GM12878 (cell line): ENCODE measurements around the gene MXRA8. TPM values are rescaled to one million over a fixed set of nuclear protein-coding genes. Genes with fewer than 3 reads are reported as not detected.

Experiments
- ATAC-seq: fragments of 200-7000 bp; cut with Tn5 transposase; 3 replicates; pipeline ENCODE4 v1.9.1; 2020; ENCODE audit warnings: mild to moderate bottlenecking, moderate library complexity
- BruUV-seq: library from RNA; stranded (reverse); fragments of 400-500 nt; replicated peaks from 2 replicates; lab custom pipeline; 2021; lab: Mats Ljungman, UMichigan
- CTCF ChIA-PET: fragments of 300-600 bp; sonication (Branson Sonifier 250); formaldehyde crosslinking; extraction: SDS; loops from one replicate; lab custom pipeline; 2021; ENCODE audit warnings: inconsistent platforms; lab: Yijun Ruan, JAX
- POLR2A ChIA-PET: fragments of 350-600 bp; formaldehyde crosslinking; extraction: SDS; loops from one replicate; lab custom pipeline; 2021; ENCODE audit warnings: inconsistent platforms; lab: Charles Lee
- RAD21 ChIA-PET: fragments of 300-600 bp; sonication (Branson Sonifier 250); formaldehyde crosslinking; loops from one replicate; lab custom pipeline; 2023; ENCODE audit warnings: antibody characterized with exemption; ENCODE audit not compliant: unreplicated experiment; lab: Charles Lee
- SMC1A ChIA-PET: fragments of 300-600 bp; sonication (Branson Sonifier 250); formaldehyde crosslinking; loops from one replicate; lab custom pipeline; 2023; ENCODE audit not compliant: unreplicated experiment, uncharacterized antibody; lab: Charles Lee
- DNase-seq: peaks from one replicate; pipeline ENCODE4 v3.0.0-alpha.2; 2011; ENCODE audit warnings: low read depth, low spot score
- FAIRE-seq: peaks from 3 replicates; lab custom pipeline; 2011; peaks lifted over from hg19 to GRCh38; lab: Jason Lieb, UNC
- H2AFZ ChIP-seq: 2 replicates; pipeline ENCODE4 v1.6.0; 2011; ENCODE audit warnings: low read depth, low read length, control low read depth; ENCODE audit not compliant: control insufficient read depth
- H3K27ac ChIP-seq: 2 replicates; pipeline ENCODE4 v1.5.1; 2011; ENCODE audit warnings: control low read depth; ENCODE audit not compliant: control insufficient read depth, insufficient read depth
- H3K27me3 ChIP-seq, 2 experiments: replicated peaks in 1 of 2; 2 replicates each; pipeline versions ENCODE4 v1.6.0 to v1.6.1; 2011; ENCODE audit warnings: low read length in 1 of 2; ENCODE audit not compliant: control insufficient read depth in 2 of 2, insufficient read depth in 2 of 2
- H3K36me3 ChIP-seq, 2 experiments: 2 replicates each; pipeline ENCODE4 v1.5.1; 2011; ENCODE audit warnings: low read length in 1 of 2; ENCODE audit not compliant: control insufficient read depth in 2 of 2, insufficient read depth in 2 of 2
- H3K4me1 ChIP-seq: 2 replicates; pipeline ENCODE4 v1.6.1; 2011; ENCODE audit warnings: mild to moderate bottlenecking, low read length, moderate library complexity, mixed read lengths; ENCODE audit not compliant: control insufficient read depth, insufficient read depth
- H3K4me2 ChIP-seq: 2 replicates; pipeline ENCODE4 v1.6.0; 2011; ENCODE audit warnings: control low read depth; ENCODE audit not compliant: control insufficient read depth, insufficient read depth
- H3K4me3 ChIP-seq: fragments of 200-600 bp; sonication (generic); 2 replicates; pipeline ENCODE4 v1.5.1; 2016
- H3K79me2 ChIP-seq: 2 replicates; pipeline ENCODE4 v1.6.0; 2011; ENCODE audit warnings: low read length; ENCODE audit not compliant: control insufficient read depth, insufficient read depth
- H3K9ac ChIP-seq: 2 replicates; pipeline ENCODE4 v1.8.0; 2011; ENCODE audit warnings: low read length, control low read depth, mixed read lengths; ENCODE audit not compliant: control insufficient read depth, insufficient read depth
- H3K9me3 ChIP-seq: replicated peaks from 3 replicates; pipeline ENCODE4 v1.5.1; 2011; ENCODE audit warnings: mild to moderate bottlenecking, low read length; ENCODE audit not compliant: control insufficient read depth, insufficient read depth
- H4K20me1 ChIP-seq: 2 replicates; pipeline ENCODE4 v1.6.0; 2011; ENCODE audit not compliant: control insufficient read depth, insufficient read depth
- BHLHE40 ChIP-seq, 2 experiments: fragments of 450-650 bp in 1 of 2; IDR thresholded peaks; 2 replicates each; pipeline ENCODE4 v1.6.1; 2011 to 2017; ENCODE audit warnings: low read depth in 2 of 2, borderline replicate concordance in 1 of 2, improper control_type of control experiment in 1 of 2, low read length in 1 of 2, mild to moderate bottlenecking in 1 of 2
- ESRRA ChIP-seq: IDR thresholded peaks from 2 replicates; pipeline ENCODE4 v1.6.1; 2012; ENCODE audit warnings: mild to moderate bottlenecking, low read length, improper control_type of control experiment
- FOXK2 ChIP-seq: fragments of 450-650 bp; IDR thresholded peaks from 2 replicates; pipeline ENCODE4 v1.6.1; 2017; ENCODE audit warnings: mild to moderate bottlenecking, moderate library complexity
- LARP7 ChIP-seq: fragments of 450-650 bp; IDR thresholded peaks from 2 replicates; pipeline ENCODE4 v1.6.1; 2017; ENCODE audit warnings: mild to moderate bottlenecking
- NBN ChIP-seq: fragments of 450-650 bp; IDR thresholded peaks from 2 replicates; pipeline ENCODE4 v1.6.1; 2016
- NFIC ChIP-seq: IDR thresholded peaks from 2 replicates; pipeline ENCODE4 v1.6.1; 2012; ENCODE audit warnings: low read depth, mild to moderate bottlenecking, inconsistent platforms, low read length, moderate library complexity
- NFYA ChIP-seq: IDR thresholded peaks from 2 replicates; pipeline ENCODE4 v1.6.1; 2011; ENCODE audit warnings: low read depth, mild to moderate bottlenecking, low read length, improper control_type of control experiment, borderline replicate concordance
- PAX5 ChIP-seq: IDR thresholded peaks from 2 replicates; pipeline ENCODE4 v1.6.1; 2011; ENCODE audit warnings: low read depth, low read length, borderline replicate concordance
- PAX8 ChIP-seq: fragments of 450-650 bp; IDR thresholded peaks from 2 replicates; pipeline ENCODE4 v1.6.1; 2017; ENCODE audit warnings: mild to moderate bottlenecking, moderate library complexity
- SMC3 ChIP-seq: IDR thresholded peaks from 2 replicates; pipeline ENCODE4 v1.6.1; 2011; ENCODE audit warnings: low read length, improper control_type of control experiment, borderline replicate concordance
- SREBF1 ChIP-seq: IDR thresholded peaks from 2 replicates; pipeline ENCODE4 v1.6.1; 2012; ENCODE audit warnings: mild to moderate bottlenecking, low read length
- STAT3 ChIP-seq: IDR thresholded peaks from 2 replicates; pipeline ENCODE4 v1.6.1; 2011; ENCODE audit warnings: low read depth, low read length, improper control_type of control experiment
- WGBS: methylation state at CpG from one replicate; pipeline ENCODE4 v1.1.6; 2016; ENCODE audit warnings: low lambda C conversion rate; ENCODE audit not compliant: insufficient replicate concordance, insufficient coverage; ENCODE audit errors: missing lambda C conversion rate; 5-methylcytosine and 5-hydroxymethylcytosine counted together
- in situ Hi-C: fragments of 300-500 bp; cut with MboI; formaldehyde crosslinking; loops from 9 replicates; pipeline ENCODE4 v1.14.3; 2018; ENCODE audit warnings: mixed read lengths
- intact Hi-C: fragments of 100-400 bp; cut with micrococcal nuclease; formaldehyde crosslinking; loops from one replicate; pipeline ENCODE4 v1.14.2; 2022; ENCODE audit not compliant: unreplicated experiment
- polyA plus RNA-seq, 11 experiments: library from polyadenylated mRNA; depleted of rRNA in 4 of 11; unstranded in 6 of 11; stranded (reverse) in 5 of 11; fragments of >200 nt; fragmentation: Nextera tagmentation in 4 of 11; fragmentation: Illumina TruSeq in 1 of 11; extraction: Ambion mirVana in 4 of 11; extraction: Trizol in 1 of 11; gene quantifications; 1 replicate in 1 of 11; 2 replicates in 10 of 11; pipeline versions ENCODE4 v1.2.1 to v1.2.3, GENCODE V29; 2011 to 2016; ENCODE audit warnings: inconsistent platforms in 2 of 11, missing spikeins in 2 of 11, low read depth in 1 of 11
- total RNA-seq, 4 experiments: library from RNA; depleted of rRNA in 3 of 4; stranded (reverse); fragments of >200 nt in 3 of 4; fragmentation: Illumina TruSeq in 1 of 4; extraction: Trizol in 1 of 4; gene quantifications; 2 replicates each; pipeline versions ENCODE4 v1.2.1 to v1.2.3, GENCODE V29; 2013 to 2021
- TF ChIP-seq, protein P1 (sequence below): fragments of 450-650 bp; IDR thresholded peaks from 2 replicates; pipeline ENCODE4 v1.6.1; 2017; ENCODE audit warnings: mild to moderate bottlenecking, moderate library complexity

The MXRA8 gene
- total and polyA plus RNA-seq, 10 of the 15 experiments (the other 5 are each of a cell fraction or from before 2014, with no cell fraction given): 0.11 to 0.54 (median 0.21) TPM; not detected in 6

DNA sequence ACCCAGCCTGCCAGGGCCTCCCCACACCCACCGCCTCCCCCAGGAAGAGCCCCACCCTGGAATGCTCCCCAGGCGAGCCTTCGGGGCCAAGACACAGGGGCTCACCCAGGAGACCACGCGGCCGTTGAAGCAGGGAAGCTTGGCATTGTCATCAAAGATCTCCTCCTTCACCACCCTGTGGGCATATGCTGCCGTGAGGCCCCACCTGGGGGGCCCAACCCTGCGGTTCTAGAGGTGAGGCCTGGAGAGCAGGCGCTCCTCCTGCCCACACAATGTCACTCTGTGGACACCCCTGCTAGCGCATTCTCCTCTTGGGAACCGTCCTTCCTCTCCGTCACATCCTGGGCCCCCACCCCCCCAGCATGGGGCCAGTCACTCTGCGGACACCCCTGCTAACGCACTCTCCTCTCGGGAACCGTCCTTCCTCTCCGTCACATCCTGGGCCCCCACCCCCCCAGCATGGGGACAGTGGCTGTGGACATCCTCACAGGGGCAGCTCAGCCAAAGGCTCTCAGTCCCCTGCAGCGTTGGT is 15.7 kb downstream of the MXRA8 start (continued):
- TF ChIP-seq FOXK2 (no peak), NBN (no peak), SREBF1 (no peak), PAX5 (no peak), ESRRA (no peak), BHLHE40 (IDR thresholded peaks at IDR 0.05; ENCODE audit: borderline replicate concordance in 1 of 2, low read depth in 2 of 2, low read length in 1 of 2) (no peak), SMC3 (no peak), NFIC (no peak)

GRCh38 chr1:1342061-1342562 is 16.2 kb downstream of the MXRA8 start:
- no peak for DNase-seq
- Histone ChIP-seq H3K27me3 (no peaks in the 10 kb centered on the region), H3K4me2 (no peak overlapping the region), H3K4me3 (no peak overlapping the region), H3K9ac (no peak overlapping the region), H4K20me1 (no peaks in the 10 kb centered on the region), H3K9me3 (no peaks in the 10 kb centered on the region), H3K4me1 (no peaks in the 10 kb centered on the region), H3K27ac (no peak overlapping the region), H3K79me2 (no peaks in the 10 kb centered on the region; the same call in none of the 2 replicates), H2AFZ (no peak overlapping the region), H3K36me3 (peaks cover 0 to 5% of the 10 kb centered on the region in 2 experiments)
- 96% methylated on average over 28 of the region's 28 CpGs for WGBS
- RAD21 ChIA-PET: no interaction called here
- no TSS peak for BruUV-seq
- POLR2A ChIA-PET: no interaction called here
- CTCF ChIA-PET: no interaction called here
- no peak for FAIRE-seq
- in situ Hi-C loops (no loop called here), intact Hi-C loops (no loop called here)
- no peak for ATAC-seq
- TF ChIP-seq STAT3: no peak
- TF ChIP-seq, protein P1, sequence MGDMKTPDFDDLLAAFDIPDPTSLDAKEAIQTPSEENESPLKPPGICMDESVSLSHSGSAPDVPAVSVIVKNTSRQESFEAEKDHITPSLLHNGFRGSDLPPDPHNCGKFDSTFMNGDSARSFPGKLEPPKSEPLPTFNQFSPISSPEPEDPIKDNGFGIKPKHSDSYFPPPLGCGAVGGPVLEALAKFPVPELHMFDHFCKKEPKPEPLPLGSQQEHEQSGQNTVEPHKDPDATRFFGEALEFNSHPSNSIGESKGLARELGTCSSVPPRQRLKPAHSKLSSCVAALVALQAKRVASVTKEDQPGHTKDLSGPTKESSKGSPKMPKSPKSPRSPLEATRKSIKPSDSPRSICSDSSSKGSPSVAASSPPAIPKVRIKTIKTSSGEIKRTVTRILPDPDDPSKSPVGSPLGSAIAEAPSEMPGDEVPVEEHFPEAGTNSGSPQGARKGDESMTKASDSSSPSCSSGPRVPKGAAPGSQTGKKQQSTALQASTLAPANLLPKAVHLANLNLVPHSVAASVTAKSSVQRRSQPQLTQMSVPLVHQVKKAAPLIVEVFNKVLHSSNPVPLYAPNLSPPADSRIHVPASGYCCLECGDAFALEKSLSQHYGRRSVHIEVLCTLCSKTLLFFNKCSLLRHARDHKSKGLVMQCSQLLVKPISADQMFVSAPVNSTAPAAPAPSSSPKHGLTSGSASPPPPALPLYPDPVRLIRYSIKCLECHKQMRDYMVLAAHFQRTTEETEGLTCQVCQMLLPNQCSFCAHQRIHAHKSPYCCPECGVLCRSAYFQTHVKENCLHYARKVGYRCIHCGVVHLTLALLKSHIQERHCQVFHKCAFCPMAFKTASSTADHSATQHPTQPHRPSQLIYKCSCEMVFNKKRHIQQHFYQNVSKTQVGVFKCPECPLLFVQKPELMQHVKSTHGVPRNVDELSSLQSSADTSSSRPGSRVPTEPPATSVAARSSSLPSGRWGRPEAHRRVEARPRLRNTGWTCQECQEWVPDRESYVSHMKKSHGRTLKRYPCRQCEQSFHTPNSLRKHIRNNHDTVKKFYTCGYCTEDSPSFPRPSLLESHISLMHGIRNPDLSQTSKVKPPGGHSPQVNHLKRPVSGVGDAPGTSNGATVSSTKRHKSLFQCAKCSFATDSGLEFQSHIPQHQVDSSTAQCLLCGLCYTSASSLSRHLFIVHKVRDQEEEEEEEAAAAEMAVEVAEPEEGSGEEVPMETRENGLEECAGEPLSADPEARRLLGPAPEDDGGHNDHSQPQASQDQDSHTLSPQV: no peak
- no peak for TF ChIP-seq NFIC
- no peak for TF ChIP-seq LARP7
- no peak for TF ChIP-seq NFYA
- TF ChIP-seq SMC3: no peak
- no peak for TF ChIP-seq FOXK2
- no peak for TF ChIP-seq PAX8
- SMC1A ChIA-PET: no interaction called here
